GM12878 (cell line): ENCODE measurements around the gene BTBD6. TPM values are rescaled to one million over a fixed set of nuclear protein-coding genes. Genes with fewer than 3 reads are reported as not detected.

ENCODE experiments used
- ATAC-seq: fragments of 200-7000 bp; cut with Tn5 transposase; 3 replicates; pipeline ENCODE4 v1.9.1; 2020; ENCODE audit warnings: mild to moderate bottlenecking, moderate library complexity
- BruUV-seq: library from RNA; stranded (reverse); fragments of 400-500 nt; replicated peaks from 2 replicates; lab custom pipeline; 2021; lab: Mats Ljungman, UMichigan
- CTCF ChIA-PET: fragments of 300-600 bp; sonication (Branson Sonifier 250); formaldehyde crosslinking; extraction: SDS; loops from one replicate; lab custom pipeline; 2021; ENCODE audit warnings: inconsistent platforms; lab: Yijun Ruan, JAX
- POLR2A ChIA-PET: fragments of 350-600 bp; formaldehyde crosslinking; extraction: SDS; loops from one replicate; lab custom pipeline; 2021; ENCODE audit warnings: inconsistent platforms; lab: Charles Lee
- RAD21 ChIA-PET: fragments of 300-600 bp; sonication (Branson Sonifier 250); formaldehyde crosslinking; loops from one replicate; lab custom pipeline; 2023; ENCODE audit warnings: antibody characterized with exemption; ENCODE audit not compliant: unreplicated experiment; lab: Charles Lee
- SMC1A ChIA-PET: fragments of 300-600 bp; sonication (Branson Sonifier 250); formaldehyde crosslinking; loops from one replicate; lab custom pipeline; 2023; ENCODE audit not compliant: unreplicated experiment, uncharacterized antibody; lab: Charles Lee
- DNase-seq: peaks from one replicate; pipeline ENCODE4 v3.0.0-alpha.2; 2011; ENCODE audit warnings: low read depth, low spot score
- FAIRE-seq: peaks from 3 replicates; lab custom pipeline; 2011; peaks lifted over from hg19 to GRCh38; lab: Jason Lieb, UNC
- H2AFZ ChIP-seq: 2 replicates; pipeline ENCODE4 v1.6.0; 2011; ENCODE audit warnings: low read depth, low read length, control low read depth; ENCODE audit not compliant: control insufficient read depth
- H3K27ac ChIP-seq: 2 replicates; pipeline ENCODE4 v1.5.1; 2011; ENCODE audit warnings: control low read depth; ENCODE audit not compliant: control insufficient read depth, insufficient read depth
- H3K27me3 ChIP-seq, 2 experiments: replicated peaks in 1 of 2; 2 replicates each; pipeline versions ENCODE4 v1.6.0 to v1.6.1; 2011; ENCODE audit warnings: low read length in 1 of 2; ENCODE audit not compliant: control insufficient read depth in 2 of 2, insufficient read depth in 2 of 2
- H3K36me3 ChIP-seq, 2 experiments: 2 replicates each; pipeline ENCODE4 v1.5.1; 2011; ENCODE audit warnings: low read length in 1 of 2; ENCODE audit not compliant: control insufficient read depth in 2 of 2, insufficient read depth in 2 of 2
- H3K4me1 ChIP-seq: 2 replicates; pipeline ENCODE4 v1.6.1; 2011; ENCODE audit warnings: mild to moderate bottlenecking, low read length, moderate library complexity, mixed read lengths; ENCODE audit not compliant: control insufficient read depth, insufficient read depth
- H3K4me2 ChIP-seq: 2 replicates; pipeline ENCODE4 v1.6.0; 2011; ENCODE audit warnings: control low read depth; ENCODE audit not compliant: control insufficient read depth, insufficient read depth
- H3K4me3 ChIP-seq: fragments of 200-600 bp; sonication (generic); 2 replicates; pipeline ENCODE4 v1.5.1; 2016
- H3K79me2 ChIP-seq: 2 replicates; pipeline ENCODE4 v1.6.0; 2011; ENCODE audit warnings: low read length; ENCODE audit not compliant: control insufficient read depth, insufficient read depth
- H3K9ac ChIP-seq: 2 replicates; pipeline ENCODE4 v1.8.0; 2011; ENCODE audit warnings: low read length, control low read depth, mixed read lengths; ENCODE audit not compliant: control insufficient read depth, insufficient read depth
- H3K9me3 ChIP-seq: replicated peaks from 3 replicates; pipeline ENCODE4 v1.5.1; 2011; ENCODE audit warnings: mild to moderate bottlenecking, low read length; ENCODE audit not compliant: control insufficient read depth, insufficient read depth
- H4K20me1 ChIP-seq: 2 replicates; pipeline ENCODE4 v1.6.0; 2011; ENCODE audit not compliant: control insufficient read depth, insufficient read depth
- CEBPB ChIP-seq, 2 experiments: fragments of 150-350 bp in 1 of 2; IDR thresholded peaks; 2 replicates each; pipeline ENCODE4 v1.6.1; 2012 to 2014; ENCODE audit warnings: low read depth in 2 of 2, low read length in 2 of 2, borderline replicate concordance in 1 of 2, inconsistent platforms in 1 of 2
- CHD4 ChIP-seq: fragments of 200-600 bp; sonication (generic); IDR thresholded peaks from 2 replicates; pipeline ENCODE4 v1.6.1; 2016; ENCODE audit warnings: mild to moderate bottlenecking
- FOS ChIP-seq: IDR thresholded peaks from 3 replicates; pipeline ENCODE4 v1.6.1; 2011; ENCODE audit warnings: borderline replicate concordance; ENCODE audit not compliant: insufficient read length; ENCODE audit errors: extremely low read depth
- GATAD2B ChIP-seq: fragments of 450-650 bp; conservative IDR thresholded peaks from 2 replicates; pipeline ENCODE4 v1.6.1; 2017; ENCODE audit warnings: low read depth, mild to moderate bottlenecking, moderate library complexity
- NFYA ChIP-seq: IDR thresholded peaks from 2 replicates; pipeline ENCODE4 v1.6.1; 2011; ENCODE audit warnings: low read depth, mild to moderate bottlenecking, low read length, improper control_type of control experiment, borderline replicate concordance
- NKRF ChIP-seq: fragments of 450-650 bp; conservative IDR thresholded peaks from 2 replicates; pipeline ENCODE4 v1.6.1; 2017; ENCODE audit warnings: mild to moderate bottlenecking, moderate library complexity
- NR2F1 ChIP-seq: fragments of 450-650 bp; conservative IDR thresholded peaks from 2 replicates; pipeline ENCODE4 v1.6.1; 2017; ENCODE audit warnings: mild to moderate bottlenecking
- PML ChIP-seq: IDR thresholded peaks from 2 replicates; pipeline ENCODE4 v1.6.1; 2012; ENCODE audit warnings: low read length, inconsistent platforms
- RAD21 ChIP-seq: IDR thresholded peaks from 2 replicates; pipeline ENCODE4 v1.6.1; 2011; ENCODE audit warnings: mild to moderate bottlenecking, low read depth, low read length, moderate library complexity; ENCODE audit not compliant: insufficient read depth
- RFX5 ChIP-seq: IDR thresholded peaks from 2 replicates; pipeline ENCODE4 v1.6.1; 2011; ENCODE audit warnings: low read depth, low read length, improper control_type of control experiment
- SMAD5 ChIP-seq: IDR thresholded peaks from 2 replicates; pipeline ENCODE4 v1.6.1; 2016; ENCODE audit warnings: antibody characterized with exemption, low read depth
- TCF3 ChIP-seq: IDR thresholded peaks from 2 replicates; pipeline ENCODE4 v1.6.1; 2012; ENCODE audit warnings: low read depth, mild to moderate bottlenecking, low read length, borderline replicate concordance; ENCODE audit not compliant: insufficient read depth
- WGBS: methylation state at CpG from one replicate; pipeline ENCODE4 v1.1.6; 2016; ENCODE audit warnings: low lambda C conversion rate; ENCODE audit not compliant: insufficient replicate concordance, insufficient coverage; ENCODE audit errors: missing lambda C conversion rate; 5-methylcytosine and 5-hydroxymethylcytosine counted together
- in situ Hi-C: fragments of 300-500 bp; cut with MboI; formaldehyde crosslinking; loops from 9 replicates; pipeline ENCODE4 v1.14.3; 2018; ENCODE audit warnings: mixed read lengths
- intact Hi-C: fragments of 100-400 bp; cut with micrococcal nuclease; formaldehyde crosslinking; loops from one replicate; pipeline ENCODE4 v1.14.2; 2022; ENCODE audit not compliant: unreplicated experiment
- polyA plus RNA-seq, 11 experiments: library from polyadenylated mRNA; depleted of rRNA in 4 of 11; unstranded in 6 of 11; stranded (reverse) in 5 of 11; fragments of >200 nt; fragmentation: Nextera tagmentation in 4 of 11; fragmentation: Illumina TruSeq in 1 of 11; extraction: Ambion mirVana in 4 of 11; extraction: Trizol in 1 of 11; gene quantifications; 1 replicate in 1 of 11; 2 replicates in 10 of 11; pipeline versions ENCODE4 v1.2.1 to v1.2.3, GENCODE V29; 2011 to 2016; ENCODE audit warnings: inconsistent platforms in 2 of 11, missing spikeins in 2 of 11, low read depth in 1 of 11
- total RNA-seq, 4 experiments: library from RNA; depleted of rRNA in 3 of 4; stranded (reverse); fragments of >200 nt in 3 of 4; fragmentation: Illumina TruSeq in 1 of 4; extraction: Trizol in 1 of 4; gene quantifications; 2 replicates each; pipeline versions ENCODE4 v1.2.1 to v1.2.3, GENCODE V29; 2013 to 2021

Gene BTBD6
- total and polyA plus RNA-seq, 10 of the 15 experiments (the other 5 are each of a cell fraction or from before 2014, with no cell fraction given) = 1.4 to 36.5 (median 15.8) TPM

- no peak for ATAC-seq
- in situ Hi-C loops = no loop called here
- H3K4me1 ChIP-seq = no peaks in the 10 kb centered on the region
- H3K79me2 ChIP-seq = no peaks in the 10 kb centered on the region
- intact Hi-C loops = no loop called here
- SMC1A ChIA-PET = no interaction called here
- BruUV-seq = no TSS peak
- peaks cover 0 to 20% of the 10 kb centered on the region in 2 experiments; a peak in 2 of 4 replicates for H3K36me3 ChIP-seq
- H3K9me3 ChIP-seq = no peaks in the 10 kb centered on the region
- no peak for DNase-seq
- FAIRE-seq = no peak
- CTCF ChIA-PET = no interaction called here
- RAD21 ChIA-PET = no interaction called here
- no peak overlapping the region for H2AFZ ChIP-seq
- 92% methylated on average over 9 of the region's 10 CpGs for WGBS
- POLR2A ChIA-PET = no interaction called here
- H3K4me2 ChIP-seq = no peak overlapping the region
- H3K27me3 ChIP-seq = no peaks in the 10 kb centered on the region
- H3K9ac ChIP-seq = no peak overlapping the region
- H3K27ac ChIP-seq = no peak overlapping the region
- H3K4me3 ChIP-seq = no peak overlapping the region
- TF ChIP-seq CEBPB (IDR thresholded peaks at IDR 0.05; ENCODE audit: borderline replicate concordance in 1 of 2, low read depth in 2 of 2, low read length in 2 of 2) = no peak
- no peak for TF ChIP-seq SMAD5
- TF ChIP-seq TCF3 = no peak
- TF ChIP-seq GATAD2B = no peak
- TF ChIP-seq FOS = no peak
- TF ChIP-seq PML = no peak
- TF ChIP-seq NFYA = no peak
- no peak for TF ChIP-seq CHD4
- TF ChIP-seq NR2F1 = no peak
- no peak for TF ChIP-seq NKRF
- TF ChIP-seq RAD21 = no peak
- no peak for TF ChIP-seq RFX5
- H4K20me1 ChIP-seq = no peaks in the 10 kb centered on the region
Observed at GRCh38 chr14:105213361-105213760, 35.0 kb upstream of the BTBD6 start.
